Panc1 (cell line): ENCODE data around the gene PRR5.

Experiments
- CTCF ChIP-seq: fragments of 450-650 bp; IDR thresholded peaks from 2 replicates; pipeline ENCODE4 v1.5.1; 2017; ENCODE audit warnings: mild to moderate bottlenecking
- POLR2AphosphoS5 ChIP-seq: IDR thresholded peaks from 2 replicates; pipeline ENCODE4 v1.6.1; 2012; ENCODE audit warnings: mild to moderate bottlenecking, low read depth, low read length, moderate library complexity
- REST ChIP-seq, 2 experiments: IDR thresholded peaks; 2 replicates each; pipeline ENCODE4 v1.6.1; 2011 to 2012; ENCODE audit warnings: low read depth in 2 of 2, control low read depth in 1 of 2, low read length in 1 of 2, mild to moderate bottlenecking in 1 of 2, moderate library complexity in 1 of 2; ENCODE audit not compliant: insufficient read depth in 1 of 2
- SIN3A ChIP-seq: IDR thresholded peaks from 2 replicates; pipeline ENCODE4 v1.6.1; 2012; ENCODE audit warnings: low read depth, mild to moderate bottlenecking, low read length, moderate library complexity, borderline replicate concordance; ENCODE audit not compliant: insufficient read depth
- TCF7L2 ChIP-seq: IDR thresholded peaks from 2 replicates; pipeline ENCODE4 v1.6.1; 2011; ENCODE audit warnings: mild to moderate bottlenecking, low read depth, low read length, inconsistent platforms

GRCh38 chr22:44733426-44734106 is 31.6 kb downstream of the PRR5 start:
- TF ChIP-seq CTCF (no peak), POLR2AphosphoS5 (no peak), SIN3A (no peak), REST (IDR thresholded peaks at IDR 0.05; ENCODE audit: insufficient read depth in 1 of 2, low read depth in 2 of 2, low read length in 1 of 2) (no peak), TCF7L2 (no peak)
